GM21576 (cell line): Measurements from ENCODE around the gene PTDSS2.
"Not testable (repeated sequence)": the region's sequence is repeated elsewhere in the genome, so short reads cannot be mapped to it uniquely, and the experiment has no call there.

ENCODE experiments used
- ATAC-seq: cut with Tn5 transposase; IDR thresholded peaks from one replicate; pipeline ENCODE4 v1.9.1; 2021; ENCODE audit warnings: mild to moderate bottlenecking, moderate library complexity; ENCODE audit not compliant: unreplicated experiment

Gene PTDSS2

DNA sequence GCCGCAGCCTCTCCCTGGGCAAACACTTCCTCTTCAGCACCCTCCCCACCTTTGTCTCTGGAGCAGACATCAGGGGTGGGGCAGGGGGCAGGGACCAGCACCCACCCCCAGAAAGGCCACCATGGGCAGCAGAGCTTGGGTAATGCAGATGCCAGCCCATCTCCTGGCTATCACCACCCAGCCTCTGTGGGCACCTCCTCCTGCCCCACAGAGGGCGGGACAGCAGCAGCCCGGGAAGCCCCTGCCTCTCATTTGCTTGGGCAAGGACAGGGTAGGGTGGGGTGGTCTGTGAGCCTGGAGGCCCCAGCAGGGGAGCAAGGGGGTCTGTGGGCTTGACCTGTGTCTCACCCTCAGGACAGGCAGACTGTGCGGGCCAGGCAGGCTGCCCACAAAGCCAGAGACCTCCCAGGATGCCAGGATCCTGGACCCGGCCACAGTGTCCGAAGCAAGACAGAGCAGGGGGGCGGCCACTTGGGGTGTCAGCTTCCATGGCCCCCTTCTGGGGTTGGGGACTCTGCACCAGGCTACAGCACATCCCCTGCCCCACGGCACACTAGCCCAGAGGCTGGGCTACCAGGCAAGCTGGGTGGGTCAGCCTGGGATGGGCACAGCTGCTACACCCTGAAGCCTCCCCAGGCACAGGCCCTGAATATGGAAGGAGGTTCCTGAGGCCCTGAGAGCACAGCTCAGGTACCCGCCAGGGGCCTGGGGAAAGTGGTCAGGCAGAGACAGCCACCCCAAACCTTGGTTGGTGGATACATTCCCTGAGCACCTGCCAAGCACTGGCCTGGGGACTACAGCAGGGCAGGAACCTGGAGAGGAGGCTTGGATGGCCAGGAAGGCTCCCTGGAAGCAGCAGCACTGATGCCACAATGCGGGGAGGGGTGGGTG lies 52.5 kb downstream of the PTDSS2 start:
- no peak for ATAC-seq

- ATAC-seq, result no peak
Measured at GRCh38 chr11:503179-503981, 53.3 kb downstream of the PTDSS2 start.

GRCh38 chr11:504053-504993 lies 54.2 kb downstream of the PTDSS2 start:
- ATAC-seq, result no peak

DNA sequence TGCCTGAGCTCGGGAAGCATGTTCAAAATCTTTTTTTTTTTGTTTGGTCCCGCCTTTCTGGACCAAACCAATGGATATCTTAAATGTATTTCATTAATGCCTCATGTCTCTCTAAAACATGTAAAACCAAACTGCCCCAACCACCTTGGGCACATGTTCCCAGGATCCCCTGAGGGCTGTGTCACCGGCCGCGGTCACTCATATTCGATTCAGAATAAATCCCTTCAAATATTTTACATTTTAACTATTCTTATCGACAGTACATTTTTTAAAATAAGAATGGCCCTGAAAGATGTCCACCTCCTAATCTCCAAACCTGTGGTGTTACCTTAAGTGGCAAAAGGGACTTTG lies 54.9 kb downstream of the PTDSS2 start:
- no peak for ATAC-seq

DNA sequence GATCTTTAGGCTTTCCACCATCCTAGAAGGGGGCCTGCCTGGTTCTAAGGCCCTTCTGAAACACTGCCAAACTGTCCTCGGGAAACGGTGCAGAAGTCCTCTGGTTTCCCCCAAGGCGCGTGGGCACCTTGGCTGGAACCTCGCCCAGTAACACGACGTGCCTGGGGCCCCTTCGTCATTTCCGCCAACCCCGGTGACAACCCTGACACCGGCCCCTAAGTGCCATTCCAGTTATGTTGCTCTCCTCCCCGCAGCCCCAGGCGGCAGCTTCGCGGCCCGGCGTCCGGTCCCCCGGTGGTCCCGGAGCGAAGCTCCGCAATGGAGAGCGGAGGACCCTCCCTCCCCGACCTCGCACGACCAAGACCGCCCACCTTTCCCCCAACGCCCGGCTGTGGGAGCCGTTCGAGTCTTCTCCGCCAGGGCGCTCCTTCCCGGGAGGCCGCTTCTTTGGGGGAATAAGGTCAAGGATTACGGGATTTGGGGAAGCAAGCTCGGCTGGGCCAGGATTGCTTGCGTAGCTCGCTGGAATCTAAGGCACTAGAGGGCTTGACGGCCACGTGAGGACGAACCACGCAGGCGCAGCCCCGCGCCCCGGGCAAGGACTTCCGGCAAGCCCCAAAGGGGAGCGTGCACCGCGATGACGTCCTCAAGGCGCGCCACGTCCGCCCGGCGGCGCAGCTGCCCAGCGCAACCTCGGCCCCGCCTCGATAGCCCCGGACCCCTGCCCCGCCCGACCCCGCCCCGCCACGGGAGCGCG lies 56.3 kb downstream of the PTDSS2 start:
- peak; percentile 47 for ATAC-seq

- ATAC-seq, result peak; percentile 42
Measured at GRCh38 chr11:506995-507726, 57.1 kb downstream of the PTDSS2 start, which contains the start of gene RNH1. Gene RNH1 (minus strand): TSS chr11:507242. CDS start chr11:502162, 5,080 bp downstream.

DNA sequence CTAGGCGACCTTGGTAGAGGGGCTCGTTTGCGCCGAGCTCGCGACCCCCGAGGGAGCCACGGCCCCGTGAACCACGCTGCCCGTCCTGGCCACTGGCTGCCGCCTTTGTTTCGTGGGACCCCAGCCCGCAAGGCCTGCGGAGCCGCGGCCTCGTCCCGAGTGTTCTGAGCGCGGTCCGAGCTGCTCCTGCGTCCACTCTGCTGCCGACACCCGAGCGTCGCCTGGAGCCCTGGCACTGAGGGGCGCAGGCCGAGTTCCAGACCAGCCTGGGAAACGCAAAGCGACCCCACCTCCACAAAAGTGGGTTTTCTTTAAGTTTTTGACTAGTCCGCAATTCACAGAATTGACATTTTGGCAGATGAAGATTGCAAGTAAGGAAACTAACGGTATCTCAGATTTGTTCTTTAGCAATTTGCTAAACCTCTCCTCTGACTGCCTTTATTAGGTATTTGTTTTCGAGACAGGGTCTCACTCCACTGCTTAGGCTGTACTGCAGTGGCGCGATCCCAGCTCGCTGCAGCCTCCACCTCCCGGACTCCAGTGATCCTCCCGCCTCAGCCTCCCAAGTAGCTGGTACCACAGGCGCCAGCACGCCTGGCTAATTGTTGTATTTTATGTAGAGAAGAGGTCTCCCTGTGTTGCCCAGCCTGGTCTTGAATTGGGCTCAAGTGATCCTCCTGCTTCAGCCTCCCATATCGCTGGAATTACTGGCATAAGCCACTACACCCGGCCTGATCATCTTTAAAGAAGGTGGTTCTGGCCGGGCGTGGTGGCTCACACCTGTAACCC lies 57.8 kb downstream of the PTDSS2 start:
- ATAC-seq, result no peak

DNA sequence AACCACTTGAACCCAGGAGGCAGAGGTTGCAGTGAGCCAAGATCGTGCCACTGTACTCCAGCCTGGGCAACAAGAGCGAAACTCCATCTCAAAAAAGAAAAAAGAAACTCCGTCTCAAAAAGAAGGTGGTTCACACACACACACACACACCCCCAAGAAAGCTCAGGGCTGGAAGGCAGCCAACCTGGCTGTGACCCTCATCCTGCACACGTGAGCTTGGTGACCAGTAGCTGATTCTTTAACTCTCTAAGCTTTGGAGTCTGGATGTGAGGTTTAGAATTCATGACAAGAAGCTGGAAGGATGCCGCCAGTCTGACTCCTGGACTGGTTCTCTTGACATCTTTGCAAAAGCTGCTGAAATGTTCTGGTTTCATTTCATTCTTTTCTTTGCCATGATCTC lies 58.9 kb downstream of the PTDSS2 start:
- no peak for ATAC-seq

DNA sequence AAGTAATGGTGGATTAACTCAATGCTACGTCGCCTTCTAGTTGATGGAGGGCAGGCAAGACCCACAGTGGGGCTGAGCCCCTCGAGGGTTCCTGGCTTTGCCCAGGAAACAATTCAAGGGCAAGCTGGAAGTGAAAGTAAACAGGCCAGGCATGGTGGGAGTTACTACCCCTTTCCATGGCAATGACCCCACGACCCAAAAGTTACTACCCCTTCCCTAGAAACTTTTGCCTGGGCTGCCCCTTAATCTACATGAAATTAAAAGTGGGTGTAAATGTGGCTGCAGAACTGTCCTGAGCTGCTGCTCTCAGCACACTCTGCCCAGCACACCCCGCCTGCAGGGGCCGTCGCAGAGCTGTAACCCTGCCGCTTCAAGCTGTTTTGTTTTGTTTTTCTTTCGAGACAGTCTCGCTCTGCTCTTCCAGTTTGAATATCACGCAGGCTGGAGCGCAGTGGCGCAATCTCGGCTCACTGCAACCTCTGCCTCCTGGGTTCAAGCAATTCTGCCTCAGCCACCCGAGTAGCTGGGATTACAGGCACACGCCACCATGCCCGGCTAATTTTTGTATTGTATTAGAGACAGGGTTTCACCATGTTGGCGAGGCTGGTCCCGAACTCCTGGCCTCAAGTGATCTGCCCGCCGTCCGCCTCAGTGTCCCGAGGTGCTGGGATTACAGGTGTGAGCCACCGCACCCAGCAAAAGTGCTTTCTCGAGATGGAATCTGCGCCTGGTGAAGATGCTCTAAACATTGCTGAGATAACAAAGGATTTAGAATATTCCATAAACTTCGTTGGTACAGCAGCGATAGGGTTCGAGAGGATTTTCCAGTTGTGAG lies 62.9 kb downstream of the PTDSS2 start:
- no peak for ATAC-seq

- no peak for ATAC-seq
Measured at GRCh38 chr11:514606-515005, 64.5 kb downstream of the PTDSS2 start.

DNA sequence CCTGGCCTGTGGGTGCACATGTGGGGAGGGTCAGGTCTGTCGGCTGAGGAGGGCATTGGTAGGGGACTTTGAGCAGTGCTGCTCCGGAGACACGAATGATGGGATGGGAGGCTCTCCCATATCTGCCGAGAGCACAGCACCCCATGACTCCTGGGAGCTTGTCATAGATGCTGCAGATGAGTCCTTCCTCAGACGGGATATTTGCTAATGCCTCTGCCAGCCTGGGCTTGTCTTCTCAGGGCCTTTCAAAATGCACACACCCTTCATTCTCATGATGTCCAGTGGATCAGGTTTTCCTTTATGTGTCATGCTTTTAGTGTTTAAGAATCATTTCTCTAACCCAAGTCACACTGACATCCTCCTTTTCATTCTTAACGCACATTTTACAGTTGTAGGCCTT lies 65.1 kb downstream of the PTDSS2 start:
- no peak for ATAC-seq

DNA sequence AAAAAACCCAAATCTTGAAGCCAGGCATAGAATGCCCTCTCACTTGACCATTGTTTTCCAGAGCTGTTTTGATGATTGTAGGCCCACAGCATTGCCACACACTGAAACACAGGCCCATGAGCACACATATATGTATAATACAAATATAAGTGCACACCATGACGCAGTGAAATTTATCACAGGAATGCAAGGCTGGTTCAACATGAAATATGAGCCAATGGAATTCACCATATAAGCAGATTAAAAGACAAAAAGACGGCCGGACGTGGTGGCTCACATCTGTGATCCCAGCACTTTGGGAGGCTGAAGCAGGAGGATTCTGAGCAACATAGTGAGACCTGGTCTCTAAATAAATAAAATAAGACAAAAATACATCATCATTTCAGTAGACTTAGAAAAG lies 66.3 kb downstream of the PTDSS2 start:
- no peak for ATAC-seq

DNA sequence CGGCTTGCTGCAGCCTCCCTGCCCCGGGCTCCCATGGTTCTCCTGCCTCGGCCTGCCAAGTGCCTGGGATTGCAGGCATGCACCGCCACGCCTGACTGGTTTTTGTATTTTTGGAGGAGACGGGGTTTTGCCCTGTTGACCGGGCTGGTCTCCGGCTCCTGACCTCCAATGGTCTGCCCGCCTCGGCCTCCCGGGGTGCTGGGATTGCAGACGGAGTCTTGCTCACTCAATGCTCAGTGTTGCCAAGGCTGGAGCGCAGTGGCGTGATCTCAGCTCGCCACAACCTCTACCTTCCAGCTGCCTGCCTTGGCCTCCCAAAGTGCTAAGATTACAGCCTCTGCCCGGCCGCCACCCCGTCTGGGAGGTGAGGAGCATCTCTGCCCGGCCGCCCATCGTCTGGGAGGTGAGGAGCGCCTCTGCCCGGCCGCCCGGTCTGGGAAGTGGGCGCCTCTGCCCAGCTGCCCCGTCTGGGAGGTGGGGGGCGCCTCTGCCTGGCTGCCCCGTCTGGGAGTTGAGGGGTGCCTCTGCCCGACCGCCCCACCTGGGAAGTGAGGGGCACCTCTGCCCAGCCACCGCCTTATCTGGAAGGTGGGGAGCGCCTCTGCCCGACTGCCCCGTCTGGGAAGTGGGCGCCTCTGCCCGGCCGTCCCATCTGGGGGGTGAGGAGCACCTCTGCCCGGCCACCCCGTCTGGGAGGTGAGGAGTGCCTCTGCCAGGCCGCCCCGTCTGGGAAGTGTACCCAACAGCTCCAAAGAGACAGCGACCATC lies 67.0 kb downstream of the PTDSS2 start:
- not testable (repeated sequence) for ATAC-seq

DNA sequence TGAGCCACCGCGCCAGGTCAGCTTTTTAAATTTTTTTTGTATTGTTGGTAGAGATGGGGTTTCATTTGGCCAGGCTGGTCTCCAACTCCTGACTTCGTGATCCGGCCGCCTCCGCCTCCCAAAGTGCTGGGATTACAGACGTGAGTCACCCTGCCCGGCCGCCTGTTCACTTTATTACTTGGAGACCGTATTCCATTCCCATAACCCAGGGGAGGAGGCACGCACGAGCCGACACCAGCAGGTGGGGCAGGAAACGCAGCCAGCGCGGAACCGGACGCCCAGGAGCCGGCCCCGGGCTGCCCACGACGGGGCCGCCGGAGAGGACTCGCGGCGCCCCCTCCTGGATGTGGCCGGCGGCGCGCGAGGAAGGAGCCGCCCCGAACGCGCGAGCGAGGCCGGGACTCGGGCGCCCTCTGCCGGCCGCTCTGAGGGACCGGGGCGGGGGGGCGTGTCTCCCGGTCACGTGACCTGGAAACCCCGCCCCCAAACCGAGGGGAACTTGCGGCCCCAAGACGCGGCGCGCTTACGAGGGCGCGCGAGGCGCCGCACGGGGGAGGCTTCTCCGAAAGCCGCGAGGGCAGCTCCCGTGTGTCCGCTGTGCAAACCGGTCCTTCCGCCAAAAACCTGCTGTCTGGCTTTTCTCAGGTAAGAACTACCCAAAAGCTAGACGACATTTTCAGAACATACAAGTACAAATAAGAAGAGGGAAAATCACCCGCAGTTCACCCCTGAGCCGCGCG lies 68.6 kb downstream of the PTDSS2 start:
- ATAC-seq, result peak; percentile 80

DNA sequence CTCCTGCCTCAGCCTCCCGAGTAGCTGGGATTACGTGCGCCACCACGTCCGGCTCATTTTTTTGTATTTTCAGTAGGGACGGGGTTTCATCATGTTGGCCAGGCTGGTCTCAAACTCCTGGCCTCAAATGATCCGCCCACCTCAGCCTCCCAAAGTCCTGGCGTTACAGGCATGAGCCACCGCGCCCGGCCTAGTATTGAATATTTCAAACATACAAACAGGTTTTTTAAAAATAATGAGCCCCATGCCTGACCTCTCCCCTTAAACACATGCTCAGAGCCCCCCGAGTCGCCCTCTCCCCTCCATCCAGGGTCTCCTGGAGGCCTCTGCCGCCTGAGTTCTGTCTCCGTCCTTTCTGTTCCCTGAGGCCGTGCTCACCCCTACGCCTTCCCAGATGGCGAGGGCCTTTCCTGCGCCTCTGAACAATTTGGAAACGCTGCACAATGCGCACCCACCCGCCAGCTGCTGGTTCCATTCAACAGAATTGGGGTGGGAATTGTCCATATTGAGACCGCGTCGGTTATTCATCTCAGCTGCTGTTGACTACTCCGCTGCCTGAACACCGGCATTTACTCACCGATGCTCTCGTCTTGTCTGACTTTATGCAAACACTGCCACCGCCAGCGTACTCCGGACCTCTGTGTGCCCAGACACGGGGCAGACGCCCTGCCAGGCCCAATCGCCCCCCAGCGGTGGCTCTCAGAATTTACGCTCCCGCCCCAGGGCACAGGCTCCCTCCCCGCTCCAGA lies 70.5 kb downstream of the PTDSS2 start:
- ATAC-seq, result no peak
